ENCODE data around the gene CAPN6. TPM values are rescaled to one million over a fixed set of nuclear protein-coding genes. Genes with fewer than 3 reads are reported as not detected.

The CAPN6 gene
- total and polyA plus RNA-seq, 2 experiments from 2014 or later, result 4.5 to 6.3 TPM

DNA sequence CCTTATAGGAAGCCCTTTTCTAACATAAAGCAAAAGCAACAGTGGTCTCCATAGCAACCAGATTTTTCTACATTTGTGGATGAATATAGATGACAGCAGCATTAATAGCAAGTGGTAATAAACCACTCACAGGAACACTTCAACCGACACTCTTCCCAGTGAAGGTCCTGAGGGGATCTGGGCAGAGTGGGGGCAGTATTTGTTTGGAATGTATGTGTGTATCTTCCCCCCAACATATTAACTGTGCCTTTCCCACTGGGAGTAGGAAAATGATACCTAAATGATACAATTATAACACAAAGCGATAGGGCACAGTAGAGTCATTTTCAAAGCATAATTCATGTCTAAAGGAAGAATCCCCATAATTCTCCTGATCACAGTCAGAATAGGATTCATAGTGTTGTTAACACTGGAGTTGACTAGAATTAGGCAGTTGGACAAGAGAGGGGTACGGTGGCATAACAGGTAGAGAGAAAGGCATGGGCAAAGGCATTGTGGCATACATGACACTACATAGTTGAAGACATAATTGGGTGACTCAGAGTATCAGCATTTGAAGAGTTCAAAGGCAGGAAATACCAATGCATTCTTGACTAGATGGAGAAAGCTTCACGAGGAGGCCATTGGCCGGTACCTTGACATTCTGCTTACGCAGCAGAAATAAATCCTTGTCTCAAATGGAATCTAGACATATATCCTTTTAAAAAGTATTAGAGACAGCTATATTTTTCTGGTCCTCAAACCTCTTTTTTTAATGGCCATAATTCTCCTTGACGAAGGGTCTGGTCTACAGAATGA lies 15.2 kb downstream of the CAPN6 start:
- Histone ChIP-seq H3K4me3 (no peak overlapping the region), H3K79me2 (replicated peaks; ENCODE audit: insufficient read depth) (no peaks in the 10 kb centered on the region), H3K4me2 (no peak overlapping the region), H2AFZ (no peak overlapping the region), H3F3A (replicated peaks; ENCODE audit: low read depth) (no peaks in the 10 kb centered on the region), H3K36me3 (ENCODE audit: insufficient read depth) (no peaks in the 10 kb centered on the region), H4K20me1 (replicated peaks; ENCODE audit: insufficient read depth) (no peaks in the 10 kb centered on the region), H3K4me1 (ENCODE audit: insufficient read depth) (0 out of 2 replicates have a peak, but pooled peaks cover 3% of the 10 kb centered on the region), H3K27me3 (ENCODE audit: insufficient read depth) (no peaks in the 10 kb centered on the region), H3K9me2 (ENCODE audit: insufficient read depth) (no peaks in the 10 kb centered on the region), H3K27ac (ENCODE audit: low read depth) (no peak overlapping the region)
- peak; percentile 32 for DNase-seq (ENCODE audit: low spot score)
- Mint-ChIP-seq H3K9me3 (no peaks in the 10 kb centered on the region; the same call in 2 of the 3 replicates), H3K27me3 (ENCODE audit: insufficient read depth, low read depth, poor library complexity) (peaks cover 6% of the 10 kb centered on the region), H3K27ac (no peak overlapping the region), H3K4me1 (peaks cover 3% of the 10 kb centered on the region; the same call in 2 of the 3 replicates), H3K4me3 (no peak overlapping the region), H3K36me3 (ENCODE audit: low read depth) (no peaks in the 10 kb centered on the region)
- no peak for TF ChIP-seq CREB1 (CRISPR knock-in tag; IDR thresholded peaks at IDR 0.05; ENCODE audit: low read depth)
- TF ChIP-seq NANOG (IDR thresholded peaks at IDR 0.05; ENCODE audit: borderline replicate concordance), result no peak
- TF ChIP-seq JUNB (IDR thresholded peaks at IDR 0.05; ENCODE audit: unreplicated experiment), result no peak
- TF ChIP-seq, protein P1, sequence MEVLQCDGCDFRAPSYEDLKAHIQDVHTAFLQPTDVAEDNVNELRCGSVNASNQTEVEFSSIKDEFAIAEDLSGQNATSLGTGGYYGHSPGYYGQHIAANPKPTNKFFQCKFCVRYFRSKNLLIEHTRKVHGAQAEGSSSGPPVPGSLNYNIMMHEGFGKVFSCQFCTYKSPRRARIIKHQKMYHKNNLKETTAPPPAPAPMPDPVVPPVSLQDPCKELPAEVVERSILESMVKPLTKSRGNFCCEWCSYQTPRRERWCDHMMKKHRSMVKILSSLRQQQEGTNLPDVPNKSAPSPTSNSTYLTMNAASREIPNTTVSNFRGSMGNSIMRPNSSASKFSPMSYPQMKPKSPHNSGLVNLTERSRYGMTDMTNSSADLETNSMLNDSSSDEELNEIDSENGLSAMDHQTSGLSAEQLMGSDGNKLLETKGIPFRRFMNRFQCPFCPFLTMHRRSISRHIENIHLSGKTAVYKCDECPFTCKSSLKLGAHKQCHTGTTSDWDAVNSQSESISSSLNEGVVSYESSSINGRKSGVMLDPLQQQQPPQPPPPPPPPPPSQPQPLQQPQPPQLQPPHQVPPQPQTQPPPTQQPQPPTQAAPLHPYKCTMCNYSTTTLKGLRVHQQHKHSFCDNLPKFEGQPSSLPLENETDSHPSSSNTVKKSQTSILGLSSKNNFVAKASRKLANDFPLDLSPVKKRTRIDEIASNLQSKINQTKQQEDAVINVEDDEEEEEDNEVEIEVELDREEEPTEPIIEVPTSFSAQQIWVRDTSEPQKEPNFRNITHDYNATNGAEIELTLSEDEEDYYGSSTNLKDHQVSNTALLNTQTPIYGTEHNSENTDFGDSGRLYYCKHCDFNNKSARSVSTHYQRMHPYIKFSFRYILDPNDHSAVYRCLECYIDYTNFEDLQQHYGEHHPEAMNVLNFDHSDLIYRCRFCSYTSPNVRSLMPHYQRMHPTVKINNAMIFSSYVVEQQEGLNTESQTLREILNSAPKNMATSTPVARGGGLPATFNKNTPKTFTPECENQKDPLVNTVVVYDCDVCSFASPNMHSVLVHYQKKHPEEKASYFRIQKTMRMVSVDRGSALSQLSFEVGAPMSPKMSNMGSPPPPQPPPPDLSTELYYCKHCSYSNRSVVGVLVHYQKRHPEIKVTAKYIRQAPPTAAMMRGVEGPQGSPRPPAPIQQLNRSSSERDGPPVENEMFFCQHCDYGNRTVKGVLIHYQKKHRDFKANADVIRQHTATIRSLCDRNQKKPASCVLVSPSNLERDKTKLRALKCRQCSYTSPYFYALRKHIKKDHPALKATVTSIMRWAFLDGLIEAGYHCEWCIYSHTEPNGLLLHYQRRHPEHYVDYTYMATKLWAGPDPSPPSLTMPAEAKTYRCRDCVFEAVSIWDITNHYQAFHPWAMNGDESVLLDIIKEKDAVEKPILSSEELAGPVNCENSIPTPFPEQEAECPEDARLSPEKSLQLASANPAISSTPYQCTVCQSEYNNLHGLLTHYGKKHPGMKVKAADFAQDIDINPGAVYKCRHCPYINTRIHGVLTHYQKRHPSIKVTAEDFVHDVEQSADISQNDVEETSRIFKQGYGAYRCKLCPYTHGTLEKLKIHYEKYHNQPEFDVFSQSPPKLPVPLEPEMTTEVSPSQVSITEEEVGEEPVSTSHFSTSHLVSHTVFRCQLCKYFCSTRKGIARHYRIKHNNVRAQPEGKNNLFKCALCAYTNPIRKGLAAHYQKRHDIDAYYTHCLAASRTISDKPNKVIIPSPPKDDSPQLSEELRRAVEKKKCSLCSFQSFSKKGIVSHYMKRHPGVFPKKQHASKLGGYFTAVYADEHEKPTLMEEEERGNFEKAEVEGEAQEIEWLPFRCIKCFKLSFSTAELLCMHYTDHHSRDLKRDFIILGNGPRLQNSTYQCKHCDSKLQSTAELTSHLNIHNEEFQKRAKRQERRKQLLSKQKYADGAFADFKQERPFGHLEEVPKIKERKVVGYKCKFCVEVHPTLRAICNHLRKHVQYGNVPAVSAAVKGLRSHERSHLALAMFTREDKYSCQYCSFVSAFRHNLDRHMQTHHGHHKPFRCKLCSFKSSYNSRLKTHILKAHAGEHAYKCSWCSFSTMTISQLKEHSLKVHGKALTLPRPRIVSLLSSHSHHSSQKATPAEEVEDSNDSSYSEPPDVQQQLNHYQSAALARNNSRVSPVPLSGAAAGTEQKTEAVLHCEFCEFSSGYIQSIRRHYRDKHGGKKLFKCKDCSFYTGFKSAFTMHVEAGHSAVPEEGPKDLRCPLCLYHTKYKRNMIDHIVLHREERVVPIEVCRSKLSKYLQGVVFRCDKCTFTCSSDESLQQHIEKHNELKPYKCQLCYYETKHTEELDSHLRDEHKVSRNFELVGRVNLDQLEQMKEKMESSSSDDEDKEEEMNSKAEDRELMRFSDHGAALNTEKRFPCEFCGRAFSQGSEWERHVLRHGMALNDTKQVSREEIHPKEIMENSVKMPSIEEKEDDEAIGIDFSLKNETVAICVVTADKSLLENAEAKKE (CRISPR knock-in tag; IDR thresholded peaks at IDR 0.05), result no peak
- no peak for ATAC-seq

DNA sequence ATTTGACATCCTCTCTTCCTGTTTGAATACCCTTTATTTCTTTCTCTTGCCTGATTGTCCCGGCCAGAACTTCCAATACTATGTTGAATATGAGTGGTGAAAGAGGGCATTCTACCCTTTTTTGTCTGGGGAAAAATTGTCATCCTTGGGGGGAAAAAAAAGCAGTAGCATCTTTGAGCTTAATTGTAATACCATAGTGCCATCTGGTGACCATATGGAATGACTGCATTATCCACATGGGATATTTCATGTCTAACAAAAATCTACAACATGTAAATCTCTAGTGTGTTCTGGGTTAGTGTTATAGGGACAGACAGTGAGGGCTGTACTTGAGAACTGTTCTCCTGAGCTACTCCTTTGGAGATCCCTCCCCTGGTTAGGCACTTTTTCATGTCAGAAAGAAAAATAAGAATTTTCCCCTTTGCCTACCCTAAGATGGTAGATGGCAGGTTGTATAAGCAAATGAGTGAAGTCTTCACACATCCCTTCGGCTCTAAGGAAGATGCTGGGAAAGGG lies 26.0 kb downstream of the CAPN6 start:
- Histone ChIP-seq H3K4me1 (ENCODE audit: insufficient read depth) (no peaks in the 10 kb centered on the region), H3F3A (replicated peaks; ENCODE audit: low read depth) (no peaks in the 10 kb centered on the region), H3K4me2 (no peak overlapping the region), H3K36me3 (ENCODE audit: insufficient read depth) (no peaks in the 10 kb centered on the region), H3K27ac (ENCODE audit: low read depth) (no peak overlapping the region), H3K9me2 (ENCODE audit: insufficient read depth) (no peaks in the 10 kb centered on the region), H2AFZ (no peak overlapping the region), H3K79me2 (replicated peaks; ENCODE audit: insufficient read depth) (no peaks in the 10 kb centered on the region), H3K4me3 (no peak overlapping the region), H3K27me3 (ENCODE audit: insufficient read depth) (no peaks in the 10 kb centered on the region), H4K20me1 (replicated peaks; ENCODE audit: insufficient read depth) (no peaks in the 10 kb centered on the region)
- DNase-seq (ENCODE audit: low spot score) (peak; percentile 35), ATAC-seq (no peak)
- TF ChIP-seq ZNF114 (CRISPR knock-in tag; IDR thresholded peaks at IDR 0.05), result no peak
- TF ChIP-seq, protein P2, sequence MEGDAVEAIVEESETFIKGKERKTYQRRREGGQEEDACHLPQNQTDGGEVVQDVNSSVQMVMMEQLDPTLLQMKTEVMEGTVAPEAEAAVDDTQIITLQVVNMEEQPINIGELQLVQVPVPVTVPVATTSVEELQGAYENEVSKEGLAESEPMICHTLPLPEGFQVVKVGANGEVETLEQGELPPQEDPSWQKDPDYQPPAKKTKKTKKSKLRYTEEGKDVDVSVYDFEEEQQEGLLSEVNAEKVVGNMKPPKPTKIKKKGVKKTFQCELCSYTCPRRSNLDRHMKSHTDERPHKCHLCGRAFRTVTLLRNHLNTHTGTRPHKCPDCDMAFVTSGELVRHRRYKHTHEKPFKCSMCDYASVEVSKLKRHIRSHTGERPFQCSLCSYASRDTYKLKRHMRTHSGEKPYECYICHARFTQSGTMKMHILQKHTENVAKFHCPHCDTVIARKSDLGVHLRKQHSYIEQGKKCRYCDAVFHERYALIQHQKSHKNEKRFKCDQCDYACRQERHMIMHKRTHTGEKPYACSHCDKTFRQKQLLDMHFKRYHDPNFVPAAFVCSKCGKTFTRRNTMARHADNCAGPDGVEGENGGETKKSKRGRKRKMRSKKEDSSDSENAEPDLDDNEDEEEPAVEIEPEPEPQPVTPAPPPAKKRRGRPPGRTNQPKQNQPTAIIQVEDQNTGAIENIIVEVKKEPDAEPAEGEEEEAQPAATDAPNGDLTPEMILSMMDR (conservative IDR thresholded peaks at IDR 0.05; ENCODE audit: low read depth in 2 of 2), result peak; percentile 62 to 72
- H3K9me3 Mint-ChIP-seq, result no peaks in the 10 kb centered on the region
- H3K27me3 Mint-ChIP-seq (ENCODE audit: insufficient read depth, low read depth, poor library complexity), result no peaks in the 10 kb centered on the region
- no peak overlapping the region for H3K4me3 Mint-ChIP-seq
- no peak overlapping the region for H3K27ac Mint-ChIP-seq
- no peaks in the 10 kb centered on the region for H3K4me1 Mint-ChIP-seq
- H3K36me3 Mint-ChIP-seq (ENCODE audit: low read depth), result no peaks in the 10 kb centered on the region

All from GM23338 (cell line).